Cardiac septum (tissue), 1 donor: ENCODE measurements around the gene FAR2. TPM values are rescaled to one million over a fixed set of nuclear protein-coding genes. Genes with fewer than 3 reads are reported as not detected.
"Not testable (repeated sequence)": the region's sequence is repeated elsewhere in the genome, so short reads cannot be mapped to it uniquely, and the experiment has no call there.

ENCODE experiments used
- DNase-seq: peaks from one replicate; pipeline ENCODE4 v3.0.0-alpha.2; 2020; ENCODE audit warnings: low spot score
- intact Hi-C: fragments of 100-400 bp; cut with DNase I; formaldehyde crosslinking; loops from one replicate; pipeline ENCODE4 v1.14.0; 2022
- total RNA-seq: library from RNA; stranded (reverse); fragmentation: NEBNext Ultra II Directional; extraction: Animal tissue kit (Norgen Biotek cat#: 25700); gene quantifications from one replicate; pipeline ENCODE4 v1.2.1, GENCODE V29; 2021
- donor health status: DM: no; HTN: no; CAD: no.

FAR2 gene
- total RNA-seq, 1 donor from 2014 or later = 3.3 TPM

DNA sequence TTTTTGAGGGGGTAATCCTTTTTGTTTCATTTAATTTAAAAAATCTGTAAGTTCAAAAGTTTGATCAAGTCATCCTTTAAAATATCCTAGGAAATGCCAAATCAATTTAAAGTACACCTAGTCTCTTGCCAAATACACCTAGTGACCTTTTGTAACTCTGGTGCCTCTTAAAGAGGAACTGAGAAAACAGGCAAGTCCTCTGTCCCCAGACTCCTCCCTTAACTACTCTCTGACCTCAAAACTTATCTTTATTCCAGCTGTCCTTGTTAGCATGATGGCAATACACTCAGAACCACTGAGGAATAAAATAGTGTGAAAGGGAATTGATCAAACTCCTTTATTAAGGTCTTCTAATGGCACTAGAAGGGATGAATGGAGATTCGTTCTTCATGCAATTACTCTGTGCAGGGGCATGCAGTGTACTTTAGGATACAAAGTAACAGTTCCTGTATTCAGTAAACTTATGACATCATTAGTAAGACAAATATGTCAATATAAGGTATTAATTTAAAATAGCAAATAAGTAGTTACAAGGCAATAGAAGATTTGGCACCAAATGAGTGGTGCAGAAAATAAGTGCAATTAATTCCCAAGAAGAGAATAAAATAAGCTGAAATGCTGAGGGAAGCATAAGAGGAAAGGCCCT lies 3.3 kb downstream of the FAR2 start:
- intact Hi-C loops = loop anchor here (2.0 kb wide), 1 partner anchor 64 kb away; no protein-coding TSS in a partner anchor
- no peak for DNase-seq

DNA sequence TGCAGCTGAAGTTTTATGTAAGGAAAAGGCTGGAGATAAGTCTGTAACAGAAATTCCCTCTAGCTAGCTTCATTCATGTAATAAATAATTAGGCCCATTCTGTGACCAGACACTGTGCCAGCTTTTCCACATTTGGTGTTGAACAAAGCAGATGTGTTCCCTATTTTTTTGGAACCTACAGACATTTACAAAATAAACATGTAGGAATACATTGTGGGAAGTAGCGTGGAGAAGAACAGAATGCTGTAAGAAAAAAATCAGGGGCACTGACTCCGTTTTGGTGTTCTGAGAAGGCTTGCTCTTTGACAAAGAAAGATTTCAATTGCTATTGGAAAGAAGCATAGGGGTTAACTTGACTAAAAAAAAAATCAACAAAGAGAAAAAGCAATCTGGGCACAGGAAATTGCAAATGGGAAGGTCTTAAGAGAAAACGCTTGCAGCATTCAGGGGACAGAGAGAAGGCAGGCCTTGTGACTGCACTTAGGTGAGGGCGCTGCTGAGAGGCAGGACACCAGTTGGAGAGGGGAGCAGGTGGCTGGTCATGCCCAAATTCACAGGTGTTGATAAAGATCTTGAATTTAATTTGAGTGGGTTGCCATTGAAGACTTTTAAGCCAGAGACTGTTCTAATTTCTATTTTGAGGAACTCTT lies 4.0 kb downstream of the FAR2 start:
- intact Hi-C loops = loop anchor here (2.0 kb wide), 1 partner anchor 64 kb away; no protein-coding TSS in a partner anchor
- DNase-seq = no peak

DNA sequence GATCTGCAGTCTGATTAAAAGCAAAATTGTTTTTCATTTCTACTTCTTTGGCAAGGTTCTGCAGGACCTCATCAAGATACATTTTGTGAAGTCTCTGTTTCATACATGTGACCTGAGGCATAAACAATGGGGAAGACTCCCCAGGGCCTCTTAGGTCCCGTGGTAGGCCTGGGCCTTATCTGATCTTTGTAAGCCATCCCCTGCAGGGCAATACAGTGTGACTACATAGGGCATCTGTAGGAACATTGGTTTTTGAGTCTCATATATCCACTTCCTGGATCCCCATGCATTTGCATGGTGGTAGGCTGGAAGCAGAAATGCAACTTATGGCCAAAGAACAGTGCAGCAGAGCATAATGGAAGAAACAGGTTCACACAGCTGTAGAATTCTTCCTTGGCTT lies 6.0 kb downstream of the FAR2 start:
- DNase-seq = no peak
- intact Hi-C loops = no loop called here

DNA sequence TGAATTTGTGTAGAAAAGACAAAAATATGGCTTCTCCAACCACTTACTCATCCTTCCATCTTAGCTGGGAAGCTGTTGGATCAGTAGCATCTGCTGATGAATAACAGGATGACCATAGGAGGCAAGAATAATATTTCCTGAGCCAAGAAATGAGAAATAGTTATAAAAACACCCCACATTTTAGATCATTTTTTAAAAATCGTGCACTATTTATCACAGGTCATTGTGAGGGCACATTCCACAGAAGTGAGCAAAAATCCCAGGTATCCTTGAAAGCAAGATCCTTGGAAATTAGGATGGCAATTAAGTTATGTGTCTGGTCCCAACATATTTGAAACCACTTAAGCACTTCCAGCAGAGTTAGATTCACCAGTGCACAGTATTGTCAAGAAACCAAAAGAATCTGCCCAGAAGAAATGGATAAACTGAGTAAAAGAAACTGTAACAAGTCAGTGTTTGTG lies 8.4 kb downstream of the FAR2 start:
- intact Hi-C loops = no loop called here
- no peak for DNase-seq

GRCh38 chr12:29158115-29158763 lies 9.2 kb downstream of the FAR2 start:
- intact Hi-C loops = no loop called here
- DNase-seq = no peak

GRCh38 chr12:29159661-29160060 lies 10.6 kb downstream of the FAR2 start:
- intact Hi-C loops = no loop called here
- DNase-seq = no peak

GRCh38 chr12:29160230-29160629 lies 11.2 kb downstream of the FAR2 start:
- DNase-seq = no peak
- intact Hi-C loops = no loop called here

- no peak for DNase-seq
- intact Hi-C loops = no loop called here
Measured at GRCh38 chr12:29163146-29163545, 14.1 kb downstream of the FAR2 start.

DNA sequence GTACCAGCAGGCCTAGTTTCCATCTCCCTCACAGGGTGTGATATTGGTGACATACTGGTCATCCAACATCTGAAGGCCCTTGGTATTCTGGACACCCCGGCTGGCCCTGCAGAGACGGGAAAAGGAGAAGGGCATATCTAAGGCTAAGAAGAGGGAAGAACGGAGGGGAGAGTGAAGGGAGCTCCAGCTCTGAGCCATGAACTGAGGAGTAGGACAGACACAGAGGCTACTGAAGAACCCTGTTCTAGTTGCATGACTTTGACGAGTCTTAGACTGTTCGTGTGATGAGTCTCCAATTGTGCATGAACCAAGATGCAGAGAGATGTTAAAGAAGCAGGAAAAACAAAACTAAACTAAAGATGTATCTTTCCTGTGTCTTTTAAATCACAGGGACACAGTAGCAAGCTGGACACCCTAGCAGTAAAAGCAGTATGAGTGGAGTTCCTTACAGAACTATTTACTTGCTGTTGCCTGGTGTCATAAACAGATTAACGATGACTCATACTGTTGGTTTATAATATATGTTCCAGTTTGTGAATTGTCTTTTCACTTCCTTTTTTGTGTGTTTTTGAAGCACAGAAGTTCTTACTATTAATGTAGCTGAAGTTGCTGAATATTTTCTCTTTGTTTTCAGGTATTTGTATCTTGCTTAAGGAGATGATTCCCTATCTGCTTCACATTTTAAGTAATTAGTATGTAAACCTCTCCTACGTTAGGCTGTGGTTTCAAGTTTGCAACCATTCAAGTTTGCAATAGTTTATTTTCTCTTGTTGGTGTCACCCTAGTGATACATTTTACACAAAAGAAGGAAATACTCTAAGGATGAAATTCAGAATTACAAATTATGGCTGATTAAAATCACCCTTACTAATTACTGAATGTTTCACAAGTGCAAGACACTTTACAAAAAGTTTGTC lies 15.7 kb downstream of the FAR2 start:
- intact Hi-C loops = no loop called here
- no peak for DNase-seq

DNA sequence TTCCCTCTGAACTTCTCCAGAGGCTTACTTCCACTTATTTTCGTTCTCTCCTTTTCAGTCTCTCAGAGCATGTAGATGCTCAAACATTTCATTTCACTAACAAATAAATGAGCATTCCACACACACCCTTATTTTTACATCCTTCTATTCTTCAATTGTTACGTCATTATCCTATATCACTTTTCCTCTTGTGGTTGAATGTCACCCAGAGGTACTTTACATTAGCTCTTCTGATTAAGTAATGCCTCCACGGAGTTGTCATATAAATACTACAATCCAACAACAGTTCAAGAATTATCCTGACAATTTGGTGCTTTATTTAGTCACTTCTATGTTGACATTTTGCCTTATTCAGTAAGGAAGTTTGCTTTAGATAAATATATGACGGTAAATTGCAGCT lies 18.4 kb downstream of the FAR2 start:
- no peak for DNase-seq
- intact Hi-C loops = no loop called here

GRCh38 chr12:29167988-29168387 lies 18.9 kb downstream of the FAR2 start:
- DNase-seq = no peak

DNA sequence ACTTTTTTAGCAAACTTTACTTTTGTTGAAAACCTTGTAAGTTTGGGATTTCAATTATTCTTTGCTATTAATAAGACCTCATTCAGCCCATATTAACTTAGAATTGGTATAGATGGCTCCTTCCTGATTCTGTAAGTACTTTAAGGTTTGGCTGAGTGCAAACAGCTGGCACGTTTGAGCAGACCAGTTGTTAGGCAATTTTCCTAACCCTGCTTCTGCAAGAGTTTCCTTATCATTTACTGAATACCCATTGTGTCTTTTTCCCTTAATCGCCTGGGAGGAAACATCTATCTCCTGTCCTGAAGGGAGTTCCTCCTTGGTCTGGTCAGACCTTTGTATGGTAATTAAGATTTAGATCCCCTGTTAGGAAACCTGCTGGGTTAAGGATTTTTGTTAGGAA lies 20.9 kb downstream of the FAR2 start:
- intact Hi-C loops, DNase-seq: not testable (repeated sequence)

More at GRCh38 chr12:29167988-29168387, 18.9 kb downstream of the FAR2 start:
- intact Hi-C loops = no loop called here

- intact Hi-C loops, DNase-seq: not testable (repeated sequence)
Measured at GRCh38 chr12:29170478-29171084, 21.5 kb downstream of the FAR2 start.

- intact Hi-C loops = no loop called here
Measured at GRCh38 chr12:29171421-29172258, 22.6 kb downstream of the FAR2 start.

DNA sequence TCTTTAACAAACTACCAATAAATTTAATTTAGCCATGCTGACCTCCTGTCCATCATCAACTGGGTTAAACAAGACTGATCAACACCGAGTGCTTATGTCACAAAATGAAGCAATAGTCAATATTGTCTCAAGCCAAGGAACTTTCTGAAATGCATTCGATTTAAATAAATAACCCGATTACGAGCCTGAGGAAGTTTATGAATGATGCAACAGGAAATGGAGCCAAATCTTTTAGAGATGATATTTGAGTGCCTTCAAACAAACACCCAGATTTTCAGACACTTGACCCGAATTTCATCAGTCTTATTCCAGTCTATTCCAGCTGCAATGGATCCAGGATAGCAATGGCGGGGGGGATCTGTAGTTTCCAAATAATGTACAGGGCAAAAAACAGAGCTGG lies 27.9 kb downstream of the FAR2 start:
- intact Hi-C loops = no loop called here
- DNase-seq = no peak

More at GRCh38 chr12:29171421-29172258, 22.6 kb downstream of the FAR2 start:
- no peak for DNase-seq

DNA sequence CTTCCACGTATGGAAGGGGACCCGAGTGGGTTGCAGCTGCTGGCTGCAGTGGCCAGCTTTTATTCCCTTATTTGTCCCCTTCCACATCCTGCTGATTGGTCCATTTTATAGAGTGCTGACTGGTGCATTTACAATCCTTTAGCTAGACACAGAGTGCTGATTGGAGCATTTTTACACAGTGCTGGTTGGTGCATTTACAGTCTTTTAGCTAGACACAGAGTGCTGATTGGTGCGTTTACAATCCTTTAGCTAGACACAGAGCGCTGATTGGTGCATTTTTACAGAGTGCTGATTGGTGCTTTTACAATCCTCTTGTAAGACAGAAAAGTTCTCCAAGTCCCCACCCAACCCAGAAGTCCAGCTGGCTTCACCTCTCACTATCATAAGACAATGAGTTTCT lies 33.2 kb downstream of the FAR2 start:
- DNase-seq, intact Hi-C loops: not testable (repeated sequence)

DNA sequence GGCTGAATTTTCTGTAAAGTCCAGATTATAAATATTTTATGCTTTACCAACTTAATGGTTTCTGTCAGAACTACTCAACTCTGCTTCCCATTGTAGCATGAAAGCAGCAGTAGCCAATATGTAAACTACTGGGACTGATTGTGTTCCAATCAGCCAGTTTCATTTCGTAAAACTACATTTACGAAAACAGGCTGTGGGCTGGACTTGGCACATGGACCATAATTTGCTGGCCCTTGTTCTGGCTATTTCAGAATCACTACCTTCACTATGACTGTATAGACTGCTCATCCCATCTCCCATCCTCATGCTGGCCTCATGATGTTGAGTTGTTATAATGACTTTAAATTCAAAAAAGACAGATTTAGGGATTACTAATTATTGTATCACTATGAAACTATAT lies 38.7 kb downstream of the FAR2 start:
- intact Hi-C loops = no loop called here
- DNase-seq = no peak

GRCh38 chr12:29191267-29191850 lies 42.3 kb downstream of the FAR2 start:
- intact Hi-C loops = no loop called here
- no peak for DNase-seq
